SK-N-SH (cell line): ENCODE measurements around the gene STK32C. TPM values are rescaled to one million over a fixed set of nuclear protein-coding genes. Genes with fewer than 3 reads are reported as not detected.
"Not testable (repeated sequence)": the region's sequence is repeated elsewhere in the genome, so short reads cannot be mapped to it uniquely, and the experiment has no call there.

Experiments used
- CTCF ChIA-PET: fragments of 300-600, 350-600 bp; formaldehyde crosslinking; extraction: SDS; loops from one replicate; lab custom pipeline; 2021; lab: Yijun Ruan, JAX
- POLR2A ChIA-PET: fragments of 350-600 bp; sonication (Branson Sonifier 250); formaldehyde crosslinking; extraction: SDS; loops from one replicate; lab custom pipeline; 2020; ENCODE audit warnings: antibody characterized with exemption, inconsistent platforms; lab: Yijun Ruan, JAX
- DNase-seq: peaks from one replicate; pipeline ENCODE4 v3.0.0; 2012
- H2AFZ ChIP-seq: fragments of 200-600 bp; sonication (generic); 2 replicates; pipeline ENCODE4 v1.8.1; 2016; ENCODE audit warnings: antibody characterized with exemption, mild to moderate bottlenecking, low read depth
- H3F3A ChIP-seq: fragments of 200-600 bp; sonication (generic); replicated peaks from 2 replicates; pipeline ENCODE3; 2016; ENCODE audit warnings: antibody characterized with exemption, mild to moderate bottlenecking; ENCODE audit not compliant: insufficient read depth
- H3K27ac ChIP-seq, 2 experiments: fragments of 200-500 bp in 1 of 2; fragments of 200-600 bp in 1 of 2; sonication (Bioruptor generic) in 1 of 2; sonication (generic), shearing (Covaris generic) in 1 of 2; 2 replicates each; pipeline versions ENCODE4 v1.5.1 to v1.6.1; 2014 to 2016; ENCODE audit warnings: low read depth in 2 of 2, inconsistent platforms in 1 of 2, low read length in 1 of 2, mild to moderate bottlenecking in 1 of 2, mixed read lengths in 1 of 2
- H3K27me3 ChIP-seq: fragments of 200-600 bp; sonication (generic), shearing (Covaris generic); 2 replicates; pipeline ENCODE4 v1.6.1; 2016; ENCODE audit warnings: mixed run types; ENCODE audit not compliant: insufficient read depth
- H3K36me3 ChIP-seq, 2 experiments: fragments of 200-500 bp in 1 of 2; fragments of 200-600 bp in 1 of 2; sonication (Bioruptor generic) in 1 of 2; sonication (generic) in 1 of 2; replicated peaks in 1 of 2; 2 replicates each; pipeline versions ENCODE3 to v1.5.1; 2014 to 2016; ENCODE audit warnings: low read length in 1 of 2, mild to moderate bottlenecking in 1 of 2; ENCODE audit not compliant: insufficient read depth in 2 of 2, control insufficient read depth in 1 of 2
- H3K4me1 ChIP-seq, 2 experiments: fragments of 200-500 bp in 1 of 2; fragments of 200-600 bp in 1 of 2; sonication (Bioruptor generic) in 1 of 2; sonication (generic), shearing (Covaris generic) in 1 of 2; 2 replicates each; pipeline versions ENCODE4 v1.5.1 to v1.6.1; 2014 to 2016; ENCODE audit warnings: low read depth in 1 of 2, low read length in 1 of 2, mixed run types in 1 of 2; ENCODE audit not compliant: insufficient read depth in 2 of 2, control insufficient read depth in 1 of 2
- H3K4me2 ChIP-seq: fragments of 200-600 bp; sonication (generic), shearing (Covaris generic); 2 replicates; pipeline ENCODE4 v1.6.1; 2017; ENCODE audit warnings: mixed run types
- H3K4me3 ChIP-seq, 2 experiments: fragments of 200-500 bp in 1 of 2; fragments of 200-600 bp in 1 of 2; sonication (Bioruptor generic) in 1 of 2; sonication (generic), shearing (Covaris generic) in 1 of 2; 2 replicates each; pipeline versions ENCODE4 v1.5.1 to v1.8.1; 2014 to 2016; ENCODE audit warnings: low read depth in 2 of 2, inconsistent platforms in 1 of 2, low read length in 1 of 2, mild to moderate bottlenecking in 1 of 2, mixed read lengths in 1 of 2, moderate library complexity in 1 of 2
- H3K79me2 ChIP-seq: fragments of 200-600 bp; sonication (generic); 2 replicates; pipeline ENCODE4 v1.8.1; 2017; ENCODE audit warnings: mild to moderate bottlenecking; ENCODE audit not compliant: insufficient read depth
- H3K9ac ChIP-seq: fragments of 200-600 bp; sonication (generic); 2 replicates; pipeline ENCODE4 v1.6.1; 2017; ENCODE audit warnings: mixed run types
- H3K9me2 ChIP-seq: fragments of 200-600 bp; sonication (generic); 2 replicates; pipeline ENCODE4 v1.6.1; 2017; ENCODE audit warnings: mixed run types
- H3K9me3 ChIP-seq: fragments of 200-600 bp; sonication (generic); 2 replicates; pipeline ENCODE4 v1.6.1; 2017; ENCODE audit warnings: mixed run types, mild to moderate bottlenecking, moderate library complexity
- H4K20me1 ChIP-seq: fragments of 200-600 bp; sonication (generic); 2 replicates; pipeline ENCODE4 v1.6.1; 2017; ENCODE audit warnings: mild to moderate bottlenecking, mixed run types; ENCODE audit not compliant: insufficient read depth
- ELF1 ChIP-seq: IDR thresholded peaks from 2 replicates; pipeline ENCODE4 v1.4.0; 2012
- EZH2phosphoT487 ChIP-seq: fragments of 200-600 bp; sonication (generic); IDR thresholded peaks from 2 replicates; pipeline ENCODE4 v1.6.1; 2017; ENCODE audit warnings: low read depth, mixed run types, mild to moderate bottlenecking, antibody characterized with exemption, moderate library complexity, borderline replicate concordance
- GATA2 ChIP-seq: sonication (generic); formaldehyde crosslinking; IDR thresholded peaks from 2 replicates; pipeline ENCODE4 v1.5.0; 2020; ENCODE audit warnings: mild to moderate bottlenecking, missing genetic modification reagents
- RAD21 ChIP-seq: IDR thresholded peaks from 2 replicates; pipeline ENCODE4 v1.6.1; 2012; ENCODE audit warnings: mild to moderate bottlenecking, low read length
- RCOR1 ChIP-seq: fragments of 150-350 bp; IDR thresholded peaks from 2 replicates; pipeline ENCODE4 v1.6.1; 2017; ENCODE audit warnings: antibody characterized with exemption, low read length
- REST ChIP-seq: IDR thresholded peaks from 2 replicates; pipeline ENCODE4 v1.6.1; 2012; ENCODE audit warnings: mild to moderate bottlenecking, low read depth, low read length, moderate library complexity
- RFX5 ChIP-seq: IDR thresholded peaks from 2 replicates; pipeline ENCODE4 v1.6.1; 2012; ENCODE audit warnings: mild to moderate bottlenecking, improper control_type of control experiment, low read length
- SMC3 ChIP-seq: IDR thresholded peaks from 2 replicates; pipeline ENCODE4 v1.6.1; 2012; ENCODE audit warnings: low read depth, low read length, improper control_type of control experiment
- TEAD4 ChIP-seq: IDR thresholded peaks from 2 replicates; pipeline ENCODE4 v1.4.0; 2012; ENCODE audit warnings: mild to moderate bottlenecking, borderline replicate concordance; ENCODE audit not compliant: insufficient read depth
- USF1 ChIP-seq: IDR thresholded peaks from 2 replicates; pipeline ENCODE4 v1.4.0; 2012; ENCODE audit warnings: low read depth, borderline replicate concordance
- WGBS: methylation state at CpG from one replicate; pipeline ENCODE4 v1.1.6; 2017; ENCODE audit warnings: low lambda C conversion rate; 5-methylcytosine and 5-hydroxymethylcytosine counted together
- polyA plus RNA-seq, 3 experiments: library from polyadenylated mRNA; depleted of rRNA; stranded (reverse); fragments of >200 nt; gene quantifications; 2 replicates each; pipeline ENCODE4 v1.2.3, GENCODE V29; 2012
- TF ChIP-seq, protein P1 (sequence below): IDR thresholded peaks from 2 replicates; pipeline ENCODE4 v1.4.0; 2012; ENCODE audit warnings: low read depth
- TF ChIP-seq, protein P2 (sequence below): fragments of 150-350 bp; IDR thresholded peaks from 2 replicates; pipeline ENCODE4 v1.6.1; 2016; ENCODE audit warnings: mild to moderate bottlenecking, low read depth, low read length

The STK32C gene
- polyA plus RNA-seq, 1 of the 3 experiments (the other 2 are of a cell fraction): 27.8 TPM

GRCh38 chr10:132316133-132316532 lies 8.4 kb upstream of the STK32C start:
- Histone ChIP-seq H3K9me3 (no peaks in the 10 kb centered on the region), H3K4me3 (no peak overlapping the region), H3K27me3 (no peaks in the 10 kb centered on the region), H3K4me2 (no peak overlapping the region), H3K4me1 (peaks cover 0 to 17% of the 10 kb centered on the region in 2 experiments; a peak in 3 of 4 replicates), H3K36me3 (peaks cover 0 to 4% of the 10 kb centered on the region in 2 experiments), H3F3A (peaks cover 8% of the 10 kb centered on the region), H3K79me2 (peaks cover 6% of the 10 kb centered on the region), H3K9ac (no peak overlapping the region), H4K20me1 (no peaks in the 10 kb centered on the region), H2AFZ (no peak overlapping the region), H3K9me2 (no peaks in the 10 kb centered on the region), H3K27ac (no peak overlapping the region)
- CTCF ChIA-PET: no interaction called here
- no peak for DNase-seq
- POLR2A ChIA-PET: no interaction called here
- TF ChIP-seq TEAD4: no peak
- TF ChIP-seq SMC3: no peak
- TF ChIP-seq REST: no peak
- TF ChIP-seq, protein P1, sequence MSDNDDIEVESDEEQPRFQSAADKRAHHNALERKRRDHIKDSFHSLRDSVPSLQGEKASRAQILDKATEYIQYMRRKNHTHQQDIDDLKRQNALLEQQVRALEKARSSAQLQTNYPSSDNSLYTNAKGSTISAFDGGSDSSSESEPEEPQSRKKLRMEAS: no peak
- TF ChIP-seq RCOR1: no peak
- TF ChIP-seq USF1: no peak
- WGBS: 70% methylated on average over 5 of the region's 5 CpGs

DNA sequence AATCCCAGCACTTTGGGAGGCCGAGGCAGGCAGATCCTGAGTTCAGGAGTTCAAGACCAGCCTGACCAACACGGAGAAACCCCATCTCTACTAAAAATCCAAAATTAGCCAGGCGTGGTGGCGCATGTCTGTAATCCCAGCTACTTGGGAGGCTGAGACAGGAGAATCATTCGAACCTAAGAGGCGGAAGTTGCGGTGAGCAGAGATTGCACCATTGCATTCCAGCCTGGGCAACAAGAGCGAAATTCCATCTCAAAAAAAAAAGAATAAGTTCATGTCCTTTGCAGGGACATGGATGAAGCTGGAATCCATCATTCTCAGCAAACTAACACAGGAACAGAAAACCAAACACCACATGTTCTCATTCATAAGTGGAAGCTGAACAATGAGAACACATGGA lies 7.1 kb upstream of the STK32C start:
- CTCF ChIA-PET, H3K79me2 ChIP-seq, H4K20me1 ChIP-seq, H3K4me2 ChIP-seq, H3K9ac ChIP-seq, H3K9me2 ChIP-seq, H3K27ac ChIP-seq, H2AFZ ChIP-seq, H3K9me3 ChIP-seq, H3K4me3 ChIP-seq, POLR2A ChIA-PET, H3K4me1 ChIP-seq, H3F3A ChIP-seq, DNase-seq, H3K36me3 ChIP-seq, H3K27me3 ChIP-seq: not testable (repeated sequence)
- 85% methylated on average over 8 of the region's 8 CpGs for WGBS

DNA sequence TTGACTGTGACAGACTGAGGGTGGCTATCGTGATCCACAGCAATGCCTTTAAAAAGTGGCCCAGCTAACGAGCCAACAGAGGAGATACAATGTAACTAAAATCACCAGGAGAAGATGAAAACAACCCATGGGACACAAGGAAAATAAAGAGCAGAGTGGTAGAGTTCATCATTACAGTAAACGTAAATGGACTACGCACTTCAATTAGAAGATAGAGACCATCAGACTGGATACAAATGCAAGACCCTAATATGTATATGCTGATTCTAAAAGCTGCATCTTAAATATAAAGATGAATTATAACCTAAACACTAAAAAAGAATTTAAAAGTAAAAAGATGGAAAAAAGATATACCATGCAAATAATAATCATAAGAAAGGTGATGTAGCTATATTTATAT lies 6.6 kb upstream of the STK32C start:
- H3K9ac ChIP-seq: no peak overlapping the region
- ChIA-PET CTCF (interaction anchor here (1.5 kb wide), 1 partner anchor 39 kb away, joined by 3 read pairs; no protein-coding TSS in a partner anchor), POLR2A (no interaction called here)

More for the DNA sequence above, 6.6 kb upstream of the STK32C start:
- no peak overlapping the region for H3K27ac ChIP-seq
- no peaks in the 10 kb centered on the region for H3F3A ChIP-seq
- peaks cover 0 to 1% of the 10 kb centered on the region in 2 experiments; a peak in 1 of 4 replicates for H3K4me1 ChIP-seq
- H3K4me2 ChIP-seq: no peak overlapping the region
- no peaks in the 10 kb centered on the region for H3K9me3 ChIP-seq
- no peak overlapping the region for H3K4me3 ChIP-seq
- no peaks in the 10 kb centered on the region for H3K9me2 ChIP-seq
- TF ChIP-seq GATA2 (no peak), RFX5 (no peak), RAD21 (no peak), EZH2phosphoT487 (no peak), ELF1 (no peak)
- TF ChIP-seq, protein P2, sequence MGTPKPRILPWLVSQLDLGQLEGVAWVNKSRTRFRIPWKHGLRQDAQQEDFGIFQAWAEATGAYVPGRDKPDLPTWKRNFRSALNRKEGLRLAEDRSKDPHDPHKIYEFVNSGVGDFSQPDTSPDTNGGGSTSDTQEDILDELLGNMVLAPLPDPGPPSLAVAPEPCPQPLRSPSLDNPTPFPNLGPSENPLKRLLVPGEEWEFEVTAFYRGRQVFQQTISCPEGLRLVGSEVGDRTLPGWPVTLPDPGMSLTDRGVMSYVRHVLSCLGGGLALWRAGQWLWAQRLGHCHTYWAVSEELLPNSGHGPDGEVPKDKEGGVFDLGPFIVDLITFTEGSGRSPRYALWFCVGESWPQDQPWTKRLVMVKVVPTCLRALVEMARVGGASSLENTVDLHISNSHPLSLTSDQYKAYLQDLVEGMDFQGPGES: no peak
- no peaks in the 10 kb centered on the region for H4K20me1 ChIP-seq
- H3K27me3 ChIP-seq: no peaks in the 10 kb centered on the region
- no peak for DNase-seq
- peaks cover 0 to 4% of the 10 kb centered on the region in 2 experiments for H3K36me3 ChIP-seq
- WGBS: 93% methylated on average over 4 of the region's 4 CpGs
- no peak overlapping the region for H2AFZ ChIP-seq
- peaks cover 4% of the 10 kb centered on the region for H3K79me2 ChIP-seq
